HG02571 (cell line): ENCODE measurements around the gene AIG1.
"Not testable (repeated sequence)": the region's sequence is repeated elsewhere in the genome, so short reads cannot be mapped to it uniquely, and the experiment has no call there.

Experiments used
- ATAC-seq: cut with Tn5 transposase; IDR thresholded peaks from one replicate; pipeline ENCODE4 v1.9.1; 2021; ENCODE audit warnings: mild to moderate bottlenecking, moderate library complexity; ENCODE audit not compliant: unreplicated experiment

AIG1 gene, protein sequence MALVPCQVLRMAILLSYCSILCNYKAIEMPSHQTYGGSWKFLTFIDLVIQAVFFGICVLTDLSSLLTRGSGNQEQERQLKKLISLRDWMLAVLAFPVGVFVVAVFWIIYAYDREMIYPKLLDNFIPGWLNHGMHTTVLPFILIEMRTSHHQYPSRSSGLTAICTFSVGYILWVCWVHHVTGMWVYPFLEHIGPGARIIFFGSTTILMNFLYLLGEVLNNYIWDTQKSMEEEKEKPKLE

GRCh38 chr6:143060806-143061596 lies at the start of gene AIG1:
Gene AIG1 (plus strand): TSS chr6:143060889. CDS start chr6:143060926, 37 bp downstream.
- ATAC-seq, result peak; percentile 63

DNA sequence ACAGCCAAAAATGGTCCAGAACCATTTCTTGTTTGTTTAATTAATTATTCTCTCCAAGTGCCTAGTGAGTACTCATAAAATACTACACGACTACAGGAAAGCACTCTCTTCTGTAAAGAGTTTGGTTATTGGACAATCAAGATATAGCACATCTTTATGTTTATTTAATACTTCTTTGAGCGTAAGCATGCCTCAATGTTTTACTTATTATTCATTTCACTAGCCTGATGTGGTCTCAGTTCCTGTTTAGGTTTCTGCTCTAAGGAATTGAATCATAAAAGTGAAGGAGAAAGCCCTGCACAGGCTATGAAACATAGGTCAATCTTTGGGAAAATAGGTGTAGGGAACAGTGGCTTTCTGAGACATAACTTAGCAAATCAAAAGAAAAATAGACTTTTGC lies 45.9 kb upstream of the AIG1 start:
- no peak for ATAC-seq

DNA sequence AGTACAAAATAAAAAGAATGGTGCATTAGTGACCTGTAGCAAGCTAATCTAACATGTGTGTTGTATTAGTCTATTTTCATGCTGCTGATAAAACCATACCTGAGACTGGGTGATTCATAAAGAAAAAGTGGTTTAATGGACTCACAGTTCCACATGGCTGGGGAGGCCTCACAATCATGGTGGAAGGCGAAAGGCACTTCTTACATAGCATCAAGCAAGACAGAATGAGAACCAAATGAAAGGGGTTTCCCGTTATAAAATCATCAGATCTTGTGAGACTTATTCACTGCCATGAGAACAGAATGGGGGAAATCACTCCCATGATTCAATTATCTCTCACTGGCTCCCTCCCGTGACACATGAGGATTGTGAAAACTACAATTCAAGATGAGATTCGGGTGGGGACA lies 45.4 kb upstream of the AIG1 start:
- no peak for ATAC-seq

GRCh38 chr6:143018955-143019354 lies 41.7 kb upstream of the AIG1 start:
- ATAC-seq, result no peak

DNA sequence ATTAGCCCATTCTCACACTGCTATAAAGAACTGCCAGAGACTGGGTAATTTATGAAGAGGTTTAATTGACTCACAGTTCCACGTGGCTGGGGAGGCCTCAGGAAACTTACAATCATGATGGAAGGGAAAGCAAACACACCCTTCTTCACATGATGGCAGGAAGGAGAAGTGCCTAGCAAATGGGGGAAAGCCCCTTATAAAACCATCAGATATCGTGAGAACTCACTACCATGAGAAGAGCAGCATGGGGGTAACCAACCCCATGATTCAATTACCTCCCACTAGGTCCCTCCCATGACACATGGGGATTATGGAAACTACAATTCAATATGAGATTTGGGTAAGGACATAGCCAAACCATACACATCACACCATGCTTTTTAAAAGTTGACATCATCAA lies 39.8 kb upstream of the AIG1 start:
- ATAC-seq, result not testable (repeated sequence)

DNA sequence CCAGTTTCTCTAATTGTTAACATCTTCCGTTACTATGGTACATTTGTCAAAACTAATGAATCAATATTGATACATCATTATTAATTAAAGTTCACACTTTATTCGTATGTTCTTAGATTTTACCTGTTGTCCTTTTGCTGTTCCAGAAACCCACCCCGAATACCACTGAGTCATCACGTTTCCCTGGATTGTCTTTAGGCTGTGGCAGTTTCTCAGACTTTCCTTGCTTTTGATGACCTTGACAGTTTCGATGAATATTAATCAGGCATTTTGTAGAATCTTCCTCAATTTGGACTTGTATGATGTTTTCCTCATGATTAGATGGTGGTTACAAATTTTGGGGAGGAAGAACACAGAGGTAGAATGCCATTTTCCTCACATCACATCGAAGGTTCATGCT lies 39.1 kb upstream of the AIG1 start:
- no peak for ATAC-seq

GRCh38 chr6:143022587-143022986 lies 38.1 kb upstream of the AIG1 start:
- ATAC-seq, result no peak

DNA sequence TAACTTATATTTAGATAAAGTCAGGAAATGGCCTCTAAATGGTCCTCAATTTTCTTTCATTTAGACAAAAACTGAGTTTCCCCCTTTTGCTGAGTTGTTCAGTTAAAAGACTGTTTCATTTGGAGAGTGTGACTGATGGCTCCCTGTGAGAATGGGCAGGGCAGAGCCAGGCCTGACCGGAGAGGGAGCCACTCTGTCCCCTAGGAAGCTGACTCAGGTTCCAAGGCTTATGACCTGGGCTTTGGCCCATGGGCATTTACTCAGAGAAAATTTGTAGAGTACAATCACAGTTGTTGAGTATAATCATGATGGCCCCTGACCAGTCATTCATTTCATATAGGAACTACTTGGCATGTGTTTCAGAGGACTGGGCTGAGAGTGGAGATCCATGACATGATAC lies 37.0 kb upstream of the AIG1 start:
- ATAC-seq, result no peak

DNA sequence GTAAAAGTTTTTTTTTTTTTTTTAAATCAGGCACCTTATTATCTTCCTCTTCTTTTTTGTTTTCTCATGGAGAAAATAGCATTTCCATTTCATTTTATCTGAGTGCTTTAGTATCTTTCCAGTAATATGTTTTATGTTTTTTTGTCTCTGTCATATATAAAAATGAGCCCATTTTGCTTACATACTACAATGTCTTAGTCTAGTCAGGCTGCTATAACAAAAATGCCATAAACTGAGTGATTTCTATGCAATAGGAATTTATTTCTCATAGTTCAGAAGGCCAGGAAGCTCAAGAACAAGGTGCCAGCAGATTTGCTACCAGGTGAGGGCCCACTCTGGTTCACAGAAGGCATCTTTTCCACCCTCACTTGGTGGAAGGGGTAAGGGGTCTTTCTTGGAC lies 35.7 kb upstream of the AIG1 start:
- ATAC-seq, result no peak

GRCh38 chr6:143026696-143027449 lies 33.8 kb upstream of the AIG1 start:
- peak; percentile 65 for ATAC-seq

DNA sequence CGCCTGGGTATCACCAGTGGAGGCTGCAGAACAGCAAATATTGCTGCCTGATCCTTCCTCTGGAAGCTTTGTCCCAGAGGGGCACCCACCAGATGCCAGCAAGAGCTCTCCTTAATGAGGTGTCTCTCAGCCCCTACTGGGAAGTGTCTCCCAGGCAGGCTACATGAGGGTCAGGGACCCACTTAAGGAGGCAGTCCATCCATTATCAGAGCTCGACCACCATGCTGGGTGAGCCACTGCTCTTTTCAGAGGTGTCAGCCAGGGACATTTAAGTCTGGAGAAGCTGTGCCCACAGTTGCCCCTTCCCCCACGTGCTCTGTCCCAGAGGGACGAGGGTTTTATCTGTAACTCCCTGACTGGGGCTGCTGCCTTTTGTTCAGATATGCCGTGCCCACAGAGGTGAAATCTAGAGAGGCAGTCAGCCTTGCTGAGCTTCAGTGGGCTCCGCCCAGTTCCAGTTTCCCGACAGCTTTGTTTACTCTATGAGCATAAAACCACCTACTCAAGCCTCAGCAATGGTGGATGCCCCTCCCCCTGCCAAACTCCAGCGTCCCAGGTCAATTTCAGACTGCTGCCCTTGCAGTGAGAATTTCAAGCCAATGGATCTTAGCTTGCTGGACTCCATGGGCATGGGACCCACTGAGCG lies 25.9 kb upstream of the AIG1 start:
- ATAC-seq, result no peak

DNA sequence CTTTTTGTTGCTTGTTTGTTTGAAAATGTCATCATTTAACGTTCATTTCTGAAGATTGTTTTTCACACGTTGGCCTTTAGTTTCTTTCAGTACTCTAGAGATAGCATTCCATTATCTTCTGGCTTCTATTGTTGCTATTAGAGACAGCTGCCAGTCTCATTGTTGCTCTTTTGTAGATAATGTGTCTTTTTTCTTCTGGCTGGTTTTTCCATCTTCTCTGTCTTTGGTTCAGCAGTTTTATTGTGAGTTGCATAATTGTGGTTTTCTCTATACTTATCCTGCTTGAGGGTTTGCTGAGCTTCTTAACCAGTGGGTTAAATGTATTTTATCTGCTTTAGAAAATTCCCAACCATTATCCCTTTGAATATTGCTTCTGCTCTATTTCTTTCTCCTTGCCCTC lies 23.2 kb upstream of the AIG1 start:
- no peak for ATAC-seq

DNA sequence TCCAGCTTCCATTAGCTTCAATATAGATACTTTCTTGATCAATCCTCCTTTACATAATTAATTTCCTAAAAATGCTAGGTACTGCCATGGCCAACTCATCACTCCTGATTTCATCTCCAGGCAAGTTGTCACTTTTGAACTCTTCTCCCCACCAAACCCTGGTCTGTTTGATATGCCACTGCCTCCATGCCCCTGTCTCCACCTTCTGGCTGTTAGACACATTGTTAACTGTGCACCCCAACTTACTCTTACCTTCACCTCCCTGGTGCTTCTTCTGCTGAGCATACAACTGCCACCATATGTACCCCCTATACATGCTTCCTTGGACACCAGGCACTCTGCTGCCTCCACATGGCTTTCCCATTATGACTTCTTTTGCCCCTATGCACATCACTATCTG lies 21.9 kb upstream of the AIG1 start:
- ATAC-seq, result no peak

- ATAC-seq, result no peak
Measured at GRCh38 chr6:143039548-143039947, 21.1 kb upstream of the AIG1 start.

DNA sequence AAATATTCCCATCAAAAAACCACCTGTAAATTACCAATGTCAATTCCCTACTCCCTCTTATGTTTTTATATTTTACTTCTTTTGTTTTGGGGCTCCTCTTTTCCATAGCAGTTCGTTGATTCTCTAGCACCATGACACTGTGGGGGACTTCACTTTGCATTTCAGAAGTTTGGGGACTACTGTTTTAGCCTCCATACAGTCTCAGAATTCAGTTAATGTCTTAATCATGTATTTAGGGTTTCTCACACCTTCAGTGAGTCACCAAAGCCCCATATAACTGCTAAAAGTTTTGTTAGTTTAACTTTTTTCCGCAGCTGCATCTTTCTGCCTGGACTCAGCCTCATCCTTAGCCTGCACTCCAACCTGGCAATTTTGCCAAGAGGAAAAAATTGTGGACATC lies 20.7 kb upstream of the AIG1 start:
- ATAC-seq, result no peak

DNA sequence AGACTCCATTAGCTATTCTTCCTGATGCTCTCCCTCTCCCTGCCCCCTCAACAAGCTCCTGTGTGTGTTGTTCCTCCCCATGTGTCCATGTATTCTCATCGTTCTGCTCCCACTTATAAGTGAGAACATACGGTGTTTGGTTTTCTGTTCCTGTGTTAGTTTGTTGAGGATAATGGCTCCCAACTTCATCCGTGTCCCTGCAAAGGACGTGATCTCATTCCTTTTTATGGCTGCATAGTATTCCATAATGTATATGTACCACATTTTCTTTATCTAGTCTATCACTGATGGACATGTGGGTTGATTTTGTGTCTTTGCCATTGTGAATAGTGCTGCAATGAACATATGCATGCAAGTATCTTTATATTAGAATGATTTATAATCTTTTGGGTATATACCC lies 16.3 kb upstream of the AIG1 start:
- ATAC-seq, result not testable (repeated sequence)

- ATAC-seq, result no peak
Measured at GRCh38 chr6:143049611-143050010, 11.1 kb upstream of the AIG1 start.

GRCh38 chr6:143050509-143050908 lies 10.2 kb upstream of the AIG1 start:
- no peak for ATAC-seq

GRCh38 chr6:143052282-143052681 lies 8.4 kb upstream of the AIG1 start:
- no peak for ATAC-seq

- ATAC-seq, result no peak
Measured at GRCh38 chr6:143053856-143054255, 6.8 kb upstream of the AIG1 start.

- ATAC-seq, result no peak
Measured at GRCh38 chr6:143054329-143054728, 6.4 kb upstream of the AIG1 start.
